OCI-LY1 (cell line): ENCODE data around the gene OR6F1.

Experiments
- EZH2 ChIP-seq: fragments of 200-600 bp; sonication (generic), shearing (Covaris generic); IDR thresholded peaks from 2 replicates; pipeline ENCODE4 v1.8.0; 2017; ENCODE audit warnings: borderline replicate concordance, mixed run types, mild to moderate bottlenecking, antibody characterized with exemption, low read length, moderate library complexity, mixed read lengths
- TF ChIP-seq, protein P1 (sequence below): fragments of 200-600 bp; sonication (generic), shearing (Covaris generic); IDR thresholded peaks from 2 replicates; pipeline ENCODE4 v1.5.1; 2017; ENCODE audit warnings: mild to moderate bottlenecking, antibody characterized with exemption, low read length, moderate library complexity, mixed read lengths

DNA sequence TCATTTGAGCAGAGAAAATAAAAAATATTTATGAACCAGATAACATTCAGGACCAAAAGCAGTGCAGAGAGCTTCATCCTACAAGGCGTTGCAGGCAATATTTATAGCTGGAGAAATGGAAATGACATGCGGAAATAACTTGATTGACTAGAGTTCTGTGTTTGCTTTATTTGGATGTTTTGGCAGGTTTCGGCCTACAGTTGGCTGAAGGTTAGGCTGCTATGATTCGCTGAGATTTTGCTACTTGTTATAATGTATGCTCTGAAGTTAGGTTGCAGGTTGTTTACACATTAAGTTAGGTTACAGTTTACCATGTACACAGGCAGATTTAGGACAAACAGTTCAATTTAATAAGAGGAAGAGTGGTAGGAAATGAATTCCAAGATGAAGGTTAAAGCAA lies 36.3 kb downstream of the OR6F1 start:
- TF ChIP-seq, protein P1, sequence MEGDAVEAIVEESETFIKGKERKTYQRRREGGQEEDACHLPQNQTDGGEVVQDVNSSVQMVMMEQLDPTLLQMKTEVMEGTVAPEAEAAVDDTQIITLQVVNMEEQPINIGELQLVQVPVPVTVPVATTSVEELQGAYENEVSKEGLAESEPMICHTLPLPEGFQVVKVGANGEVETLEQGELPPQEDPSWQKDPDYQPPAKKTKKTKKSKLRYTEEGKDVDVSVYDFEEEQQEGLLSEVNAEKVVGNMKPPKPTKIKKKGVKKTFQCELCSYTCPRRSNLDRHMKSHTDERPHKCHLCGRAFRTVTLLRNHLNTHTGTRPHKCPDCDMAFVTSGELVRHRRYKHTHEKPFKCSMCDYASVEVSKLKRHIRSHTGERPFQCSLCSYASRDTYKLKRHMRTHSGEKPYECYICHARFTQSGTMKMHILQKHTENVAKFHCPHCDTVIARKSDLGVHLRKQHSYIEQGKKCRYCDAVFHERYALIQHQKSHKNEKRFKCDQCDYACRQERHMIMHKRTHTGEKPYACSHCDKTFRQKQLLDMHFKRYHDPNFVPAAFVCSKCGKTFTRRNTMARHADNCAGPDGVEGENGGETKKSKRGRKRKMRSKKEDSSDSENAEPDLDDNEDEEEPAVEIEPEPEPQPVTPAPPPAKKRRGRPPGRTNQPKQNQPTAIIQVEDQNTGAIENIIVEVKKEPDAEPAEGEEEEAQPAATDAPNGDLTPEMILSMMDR = no peak
- TF ChIP-seq EZH2 = no peak
